Activated naive CD8-positive, alpha-beta T cell treated with anti-CD3 and anti-CD28 coated beads, Interleukin-2, amount 10 ng/mL, durations not matched to agents 7 days and 5 days (primary cell): ENCODE results near the gene PRKG1. TPM values are rescaled to one million over a fixed set of nuclear protein-coding genes. Genes with fewer than 3 reads are reported as not detected.

Experiments used
- ATAC-seq: fragments of 150-1000 bp; cut with Tn5 transposase; one replicate; pipeline ENCODE4 v1.10.0; 2021; ENCODE audit warnings: low read depth, moderate library complexity
- POLR2A ChIA-PET: fragments of 350-600 bp; sonication (Branson Sonifier 250); formaldehyde crosslinking; loops from one replicate; lab custom pipeline; 2021; ENCODE audit warnings: antibody characterized with exemption; lab: Charles Lee
- DNase-seq: peaks from one replicate; pipeline ENCODE4 v3.0.0; 2021
- H3K27ac Mint-ChIP-seq: one replicate; pipeline ENCODE4 v1.8.0; 2022; ENCODE audit warnings: mild to moderate bottlenecking, mixed read lengths
- H3K27me3 Mint-ChIP-seq: one replicate; pipeline ENCODE4 v1.8.0; 2022; ENCODE audit warnings: mild to moderate bottlenecking, moderate library complexity, mixed read lengths
- H3K36me3 Mint-ChIP-seq: one replicate; pipeline ENCODE4 v1.8.0; 2021; ENCODE audit warnings: mild to moderate bottlenecking, mixed read lengths
- H3K4me1 Mint-ChIP-seq: one replicate; pipeline ENCODE4 v1.8.0; 2021; ENCODE audit warnings: mixed read lengths
- H3K4me3 Mint-ChIP-seq: one replicate; pipeline ENCODE4 v1.8.0; 2022; ENCODE audit warnings: mild to moderate bottlenecking, moderate library complexity, mixed read lengths
- H3K9me3 Mint-ChIP-seq: one replicate; pipeline ENCODE4 v1.8.0; 2021; ENCODE audit warnings: mixed read lengths
- total RNA-seq, 2 experiments: library from RNA; stranded (reverse); gene quantifications; one replicate each; pipeline ENCODE4 v1.2.3, GENCODE V29; 2021

Gene PRKG1
- total RNA-seq, 2 experiments from 2014 or later = not detected

DNA sequence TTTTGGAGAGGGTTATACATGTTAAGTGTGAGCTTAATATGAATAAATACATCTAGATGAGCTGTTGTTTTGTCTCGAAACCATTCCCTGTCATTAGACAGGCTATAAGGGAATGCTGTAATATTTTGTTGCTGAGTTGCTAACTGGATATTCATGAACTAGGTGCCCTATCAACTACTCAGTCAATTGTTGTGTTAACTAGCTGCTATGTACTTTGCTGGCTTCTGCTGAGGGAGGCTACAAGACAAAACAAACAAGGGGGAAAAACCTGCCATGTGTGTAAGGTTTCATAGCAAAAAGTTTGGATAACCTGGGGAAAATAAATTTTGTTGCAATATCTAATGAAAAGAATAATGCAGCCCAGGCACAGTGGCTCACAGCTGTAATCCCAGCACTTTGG, 514.7 kb downstream of the PRKG1 start:
- Mint-ChIP-seq H3K4me3 (no peak overlapping the region), H3K27ac (no peak overlapping the region), H3K4me1 (no peaks in the 10 kb centered on the region), H3K27me3 (no peaks in the 10 kb centered on the region), H3K36me3 (no peaks in the 10 kb centered on the region), H3K9me3 (no peaks in the 10 kb centered on the region)
- POLR2A ChIA-PET = no interaction called here
- no peak for DNase-seq
- no peak for ATAC-seq

DNA sequence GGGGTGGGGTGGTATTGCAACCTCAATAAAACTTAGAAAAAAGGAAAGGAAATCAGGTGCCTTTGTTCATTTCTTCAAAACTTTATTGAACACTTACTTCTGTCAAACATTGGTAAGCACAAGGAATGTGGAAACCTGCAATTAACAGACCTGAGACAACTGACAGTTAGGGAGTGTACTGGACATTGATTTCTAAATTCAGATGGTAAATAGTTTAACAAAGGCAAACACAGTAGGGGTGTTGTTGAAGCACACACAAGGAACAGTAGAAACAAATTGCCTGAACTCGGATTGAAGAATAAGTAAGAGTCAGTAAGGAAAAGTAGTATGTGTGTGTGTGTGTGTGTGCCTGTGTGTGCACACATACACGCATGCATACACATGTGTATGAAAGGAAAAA, 516.5 kb downstream of the PRKG1 start:
- ATAC-seq (no peak), DNase-seq (no peak)
- Mint-ChIP-seq H3K4me3 (no peak overlapping the region), H3K4me1 (no peaks in the 10 kb centered on the region), H3K27ac (no peak overlapping the region), H3K36me3 (no peaks in the 10 kb centered on the region), H3K9me3 (no peaks in the 10 kb centered on the region), H3K27me3 (no peaks in the 10 kb centered on the region)
- POLR2A ChIA-PET = no interaction called here

DNA sequence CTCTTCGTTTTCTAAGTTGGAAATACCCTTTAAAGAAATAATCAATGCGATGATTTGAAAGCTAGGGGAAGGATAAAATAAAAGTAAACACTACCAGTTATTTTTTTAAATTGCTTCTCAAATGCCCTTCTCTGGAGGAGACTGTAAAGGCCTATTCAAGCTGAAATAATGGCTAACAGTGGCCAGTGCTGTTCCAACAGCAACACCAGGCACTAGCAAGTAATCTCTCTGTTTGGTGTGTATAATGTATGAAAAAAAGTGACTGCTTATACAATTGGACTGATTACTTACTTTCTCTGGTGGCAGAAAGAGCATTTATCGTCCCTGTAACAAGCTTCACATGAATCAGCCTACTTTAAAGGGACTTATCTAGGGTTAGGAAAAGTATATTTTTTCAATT, 522.4 kb downstream of the PRKG1 start:
- no peaks in the 10 kb centered on the region for H3K4me1 Mint-ChIP-seq
- H3K36me3 Mint-ChIP-seq = no peaks in the 10 kb centered on the region
- no peaks in the 10 kb centered on the region for H3K27me3 Mint-ChIP-seq
- DNase-seq = no peak
- POLR2A ChIA-PET = no interaction called here
- H3K9me3 Mint-ChIP-seq = no peaks in the 10 kb centered on the region
- no peak overlapping the region for H3K4me3 Mint-ChIP-seq
- H3K27ac Mint-ChIP-seq = no peak overlapping the region
- ATAC-seq = no peak

DNA sequence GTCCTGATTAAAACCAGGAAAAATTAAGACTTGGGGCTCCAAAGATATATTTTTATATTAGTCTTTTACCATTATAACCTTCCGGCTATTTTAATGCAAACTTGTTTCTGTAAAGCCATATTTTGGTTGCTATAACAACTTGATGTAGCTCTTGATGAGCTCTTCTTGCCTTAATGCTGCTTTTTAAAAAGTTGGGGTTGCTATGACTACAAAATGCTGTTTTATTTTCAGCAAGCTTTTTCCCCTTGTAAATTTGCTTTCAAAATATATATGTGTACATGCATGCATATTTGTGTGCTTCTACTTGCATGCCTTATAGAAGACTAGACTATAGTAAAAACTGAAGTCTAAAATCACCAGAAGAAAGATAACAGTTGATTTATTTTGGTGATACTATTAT, 525.4 kb downstream of the PRKG1 start:
- no peak overlapping the region for H3K4me3 Mint-ChIP-seq
- H3K9me3 Mint-ChIP-seq = no peaks in the 10 kb centered on the region
- H3K27ac Mint-ChIP-seq = no peak overlapping the region
- no peaks in the 10 kb centered on the region for H3K36me3 Mint-ChIP-seq
- H3K4me1 Mint-ChIP-seq = no peaks in the 10 kb centered on the region
- no peaks in the 10 kb centered on the region for H3K27me3 Mint-ChIP-seq
- ATAC-seq (no peak), DNase-seq (no peak)
- POLR2A ChIA-PET = no interaction called here

DNA sequence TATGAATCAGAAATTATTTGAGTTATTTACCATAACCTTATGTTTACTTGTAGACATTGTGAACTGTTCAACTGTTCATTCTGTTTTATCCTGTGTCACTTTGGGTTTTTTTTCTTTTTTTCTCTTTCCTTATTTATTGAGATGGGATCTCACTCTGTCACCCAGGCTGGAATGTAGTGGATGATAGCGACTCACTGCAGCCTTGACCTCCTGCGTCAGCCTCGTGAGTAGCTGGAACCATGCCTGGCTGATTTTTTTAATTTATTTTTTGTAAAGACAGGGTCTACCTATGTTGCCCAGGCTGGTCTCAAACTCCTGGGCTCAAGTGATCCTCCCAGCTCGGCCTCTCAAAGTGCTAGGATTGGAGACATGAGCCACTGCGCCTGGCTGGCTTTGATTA, 528.0 kb downstream of the PRKG1 start:
- H3K4me3 Mint-ChIP-seq = no peak overlapping the region
- no peak overlapping the region for H3K27ac Mint-ChIP-seq
- no peaks in the 10 kb centered on the region for H3K36me3 Mint-ChIP-seq
- ATAC-seq (no peak), DNase-seq (no peak)
- no peaks in the 10 kb centered on the region for H3K4me1 Mint-ChIP-seq
- no peaks in the 10 kb centered on the region for H3K27me3 Mint-ChIP-seq
- POLR2A ChIA-PET = no interaction called here
- no peaks in the 10 kb centered on the region for H3K9me3 Mint-ChIP-seq

DNA sequence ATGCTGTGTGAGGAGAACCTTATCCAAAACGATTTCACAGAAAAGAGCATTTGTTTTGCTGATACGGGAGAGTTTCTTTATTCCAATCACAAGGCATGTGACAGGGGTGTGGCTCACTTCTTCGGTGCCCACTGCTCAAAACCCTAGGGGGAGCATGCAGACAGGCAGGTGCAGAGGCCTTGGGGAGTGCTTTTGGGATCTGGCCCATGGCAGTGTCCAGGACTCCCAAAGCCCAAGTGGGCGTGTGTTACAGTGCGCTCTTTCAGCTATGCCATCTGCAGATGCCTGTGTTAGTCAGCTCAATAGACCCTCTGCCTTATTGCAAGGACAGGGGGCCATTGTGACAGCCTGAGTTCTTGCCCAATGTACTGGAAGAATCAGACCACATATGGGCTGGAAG, 530.3 kb downstream of the PRKG1 start:
- H3K27ac Mint-ChIP-seq = no peak overlapping the region
- no peaks in the 10 kb centered on the region for H3K36me3 Mint-ChIP-seq
- H3K9me3 Mint-ChIP-seq = no peaks in the 10 kb centered on the region
- ATAC-seq = no peak
- POLR2A ChIA-PET = no interaction called here
- DNase-seq = no peak
- no peaks in the 10 kb centered on the region for H3K4me1 Mint-ChIP-seq
- H3K27me3 Mint-ChIP-seq = no peaks in the 10 kb centered on the region
- H3K4me3 Mint-ChIP-seq = no peak overlapping the region

DNA sequence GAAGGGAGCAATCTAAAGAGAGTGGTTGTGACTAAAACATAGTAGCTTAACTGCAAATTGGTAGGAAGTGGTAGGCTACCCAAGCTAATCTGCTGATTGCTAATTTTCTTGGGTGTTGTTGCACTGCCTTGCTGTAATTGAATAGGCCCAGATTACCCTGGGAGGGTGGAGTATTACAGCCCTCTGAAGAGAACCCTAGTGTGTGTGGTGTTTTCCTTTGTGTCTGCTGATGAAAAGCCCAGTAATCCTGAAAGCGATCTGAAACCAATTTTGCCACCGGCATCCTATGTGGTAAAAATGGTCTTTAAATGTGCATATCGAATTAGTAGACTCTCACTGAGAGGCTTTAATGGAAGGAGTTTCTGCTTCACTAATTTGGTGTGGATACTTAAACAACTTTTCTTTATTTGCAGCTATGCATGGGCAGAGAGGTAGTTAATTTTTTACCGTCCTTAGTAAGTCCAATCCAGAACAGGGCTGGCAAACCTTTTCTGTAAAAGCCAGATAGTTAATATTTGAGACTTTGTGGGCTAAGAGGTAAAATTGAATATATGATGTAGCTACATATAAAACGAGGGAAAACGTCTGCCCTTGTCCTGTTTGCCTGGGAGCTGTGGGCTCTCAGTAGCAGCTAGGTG, 532.7 kb downstream of the PRKG1 start:
- no peak for ATAC-seq
- no peak for DNase-seq
- Mint-ChIP-seq H3K9me3 (no peaks in the 10 kb centered on the region), H3K36me3 (no peaks in the 10 kb centered on the region), H3K4me1 (no peaks in the 10 kb centered on the region), H3K27ac (no peak overlapping the region), H3K4me3 (no peak overlapping the region), H3K27me3 (no peaks in the 10 kb centered on the region)
- POLR2A ChIA-PET = no interaction called here

DNA sequence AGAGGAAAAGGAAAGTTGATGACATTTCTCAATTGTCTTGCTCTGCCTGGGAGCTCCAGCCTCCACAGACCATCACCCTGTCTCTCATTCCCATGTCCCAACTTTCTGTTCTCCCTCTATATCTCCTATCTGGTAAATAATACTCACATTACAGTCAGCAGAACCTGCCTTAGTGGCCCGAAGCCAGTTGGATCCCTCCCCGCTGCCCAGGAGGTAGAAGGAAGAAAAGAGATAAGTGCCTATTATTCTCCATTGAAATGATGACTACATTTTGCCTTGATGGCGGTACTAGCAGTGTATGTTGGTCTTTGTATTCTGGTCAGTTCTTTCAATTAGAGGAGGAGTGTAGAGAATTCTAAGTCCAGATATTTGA, 533.2 kb downstream of the PRKG1 start:
- Mint-ChIP-seq H3K36me3 (no peaks in the 10 kb centered on the region), H3K27me3 (no peaks in the 10 kb centered on the region), H3K4me1 (no peaks in the 10 kb centered on the region), H3K9me3 (no peaks in the 10 kb centered on the region), H3K27ac (no peak overlapping the region), H3K4me3 (no peak overlapping the region)
- DNase-seq (no peak), ATAC-seq (no peak)
- POLR2A ChIA-PET = no interaction called here

DNA sequence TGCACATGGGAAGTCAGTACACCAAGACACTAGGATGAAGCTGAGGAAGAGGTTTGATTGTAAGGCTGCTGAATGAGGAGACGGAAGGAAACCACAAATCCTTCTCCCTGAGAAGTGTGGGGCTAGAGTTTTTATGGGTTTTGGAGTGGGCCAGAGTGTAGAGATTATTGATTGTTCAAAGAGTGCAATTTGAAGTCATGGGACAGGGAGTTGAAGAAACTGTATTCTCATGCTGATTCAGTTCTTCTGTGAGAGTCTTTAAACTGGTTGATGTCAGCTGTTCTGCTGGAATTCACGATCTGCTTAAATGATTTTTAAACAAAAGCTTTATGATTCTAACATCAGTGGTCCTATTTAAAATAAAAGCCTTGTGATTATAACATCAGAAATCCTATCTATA, 533.9 kb downstream of the PRKG1 start:
- POLR2A ChIA-PET = no interaction called here
- Mint-ChIP-seq H3K9me3 (no peaks in the 10 kb centered on the region), H3K4me1 (no peaks in the 10 kb centered on the region), H3K27ac (no peak overlapping the region), H3K27me3 (peaks cover 3% of the 10 kb centered on the region), H3K36me3 (no peaks in the 10 kb centered on the region), H3K4me3 (no peak overlapping the region)
- ATAC-seq = no peak
- DNase-seq = no peak

DNA sequence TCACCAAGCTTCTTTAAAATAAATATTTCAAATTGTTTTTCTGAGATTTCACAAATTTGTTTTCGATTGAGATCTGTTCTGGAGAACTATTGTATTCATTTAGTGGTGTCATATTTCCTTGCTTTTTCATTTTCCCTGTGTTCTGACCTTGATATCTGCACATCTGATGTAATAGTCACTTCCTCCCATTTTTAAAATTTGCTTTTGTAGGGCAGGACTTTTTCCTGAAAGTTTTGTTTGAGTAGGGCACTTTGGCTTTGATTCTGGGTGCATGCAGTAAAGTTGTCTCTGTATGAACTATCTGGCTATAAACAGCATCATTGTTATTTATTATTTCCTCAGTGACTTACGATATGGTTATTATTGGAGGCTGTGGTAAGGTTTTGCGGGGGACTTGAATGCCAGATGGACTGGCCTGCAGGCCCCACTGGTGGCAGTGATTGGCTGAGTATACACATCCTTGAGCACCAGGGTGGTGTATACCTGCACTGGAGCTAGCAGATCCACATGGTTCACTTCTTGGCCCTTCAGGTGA, 541.5 kb downstream of the PRKG1 start:
- ATAC-seq = no peak
- Mint-ChIP-seq H3K36me3 (no peaks in the 10 kb centered on the region), H3K27ac (no peak overlapping the region), H3K27me3 (peaks cover 3% of the 10 kb centered on the region), H3K4me1 (no peaks in the 10 kb centered on the region), H3K9me3 (no peaks in the 10 kb centered on the region), H3K4me3 (no peak overlapping the region)
- no peak for DNase-seq
- POLR2A ChIA-PET = no interaction called here

DNA sequence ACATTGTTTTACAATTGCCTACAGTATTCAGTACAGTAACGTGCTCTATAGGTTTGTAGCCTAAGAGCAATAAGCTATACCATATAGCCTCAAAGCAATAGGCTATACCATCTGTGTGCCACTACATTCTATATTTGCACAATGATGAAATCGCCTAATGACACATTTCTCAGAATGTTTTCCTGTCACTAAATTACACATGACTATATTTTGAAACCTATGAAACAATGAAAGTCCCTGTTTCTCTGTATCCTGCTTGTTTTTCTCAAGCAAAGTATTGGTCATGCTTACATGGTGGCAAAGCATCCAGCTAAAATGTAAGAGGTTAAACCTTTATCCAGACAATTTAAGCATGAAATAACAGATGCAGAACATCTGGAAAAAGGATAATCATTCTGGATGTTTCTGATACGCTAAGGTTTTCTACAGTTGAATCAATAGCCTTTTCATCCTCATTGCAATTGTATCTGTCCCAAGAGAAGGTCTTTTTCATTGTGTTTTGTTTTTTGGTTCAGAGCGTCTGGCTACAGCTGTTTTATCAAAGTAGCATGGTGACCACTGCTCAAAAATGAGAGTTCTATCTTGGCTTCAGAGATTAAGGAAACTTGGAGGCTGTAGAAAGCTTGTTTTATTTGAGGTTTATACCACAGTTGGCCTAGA, 543.4 kb downstream of the PRKG1 start:
- H3K9me3 Mint-ChIP-seq = no peaks in the 10 kb centered on the region
- H3K4me1 Mint-ChIP-seq = no peaks in the 10 kb centered on the region
- H3K27me3 Mint-ChIP-seq = peaks cover 3% of the 10 kb centered on the region
- no peak overlapping the region for H3K27ac Mint-ChIP-seq
- DNase-seq = no peak
- POLR2A ChIA-PET = no interaction called here
- H3K4me3 Mint-ChIP-seq = no peak overlapping the region
- H3K36me3 Mint-ChIP-seq = no peaks in the 10 kb centered on the region
- no peak for ATAC-seq

DNA sequence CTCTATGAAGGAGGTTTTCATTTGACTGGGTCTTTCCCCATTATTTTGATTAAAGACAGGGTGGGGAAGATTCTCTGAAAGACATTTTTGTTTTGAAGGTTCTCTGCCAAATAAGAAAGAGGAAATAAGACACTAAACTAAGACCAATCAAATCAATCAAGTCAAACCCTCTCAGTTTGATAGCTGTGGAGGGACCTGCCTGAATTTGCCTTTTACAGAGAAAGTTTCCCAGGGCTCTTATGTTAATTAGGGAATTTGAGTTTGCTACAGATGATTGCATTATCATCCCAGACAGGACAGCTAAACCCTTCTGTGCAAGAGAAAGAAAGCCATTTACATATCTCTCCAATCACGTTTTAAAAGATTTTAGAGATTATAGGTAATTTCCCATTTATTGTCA, 545.1 kb downstream of the PRKG1 start:
- no peaks in the 10 kb centered on the region for H3K27me3 Mint-ChIP-seq
- H3K4me1 Mint-ChIP-seq = no peaks in the 10 kb centered on the region
- POLR2A ChIA-PET = no interaction called here
- no peak for ATAC-seq
- DNase-seq = no peak
- no peaks in the 10 kb centered on the region for H3K36me3 Mint-ChIP-seq
- H3K9me3 Mint-ChIP-seq = no peaks in the 10 kb centered on the region
- H3K4me3 Mint-ChIP-seq = no peak overlapping the region
- no peak overlapping the region for H3K27ac Mint-ChIP-seq

DNA sequence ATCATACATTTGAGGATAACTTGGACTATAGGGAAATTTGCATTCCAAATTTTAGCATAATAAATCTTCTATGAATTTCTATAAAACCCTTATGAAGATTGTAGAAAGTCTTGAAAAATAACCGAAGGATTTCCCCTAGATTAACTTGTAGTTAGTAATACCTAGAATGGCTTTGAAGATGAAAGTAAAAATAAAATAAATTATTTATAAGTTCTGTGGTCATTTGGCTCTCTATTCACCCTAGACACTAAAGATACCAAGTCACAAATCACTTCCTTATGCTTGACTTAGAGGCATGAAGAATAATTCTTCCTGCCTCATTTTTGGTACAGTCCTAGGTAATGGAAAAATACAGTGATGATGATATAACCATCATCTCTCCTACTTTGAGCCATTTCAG, 545.8 kb downstream of the PRKG1 start:
- Mint-ChIP-seq H3K27ac (no peak overlapping the region), H3K4me1 (no peaks in the 10 kb centered on the region), H3K9me3 (peaks cover 1% of the 10 kb centered on the region), H3K27me3 (no peaks in the 10 kb centered on the region), H3K4me3 (no peak overlapping the region), H3K36me3 (no peaks in the 10 kb centered on the region)
- DNase-seq = no peak
- no peak for ATAC-seq
- POLR2A ChIA-PET = no interaction called here

DNA sequence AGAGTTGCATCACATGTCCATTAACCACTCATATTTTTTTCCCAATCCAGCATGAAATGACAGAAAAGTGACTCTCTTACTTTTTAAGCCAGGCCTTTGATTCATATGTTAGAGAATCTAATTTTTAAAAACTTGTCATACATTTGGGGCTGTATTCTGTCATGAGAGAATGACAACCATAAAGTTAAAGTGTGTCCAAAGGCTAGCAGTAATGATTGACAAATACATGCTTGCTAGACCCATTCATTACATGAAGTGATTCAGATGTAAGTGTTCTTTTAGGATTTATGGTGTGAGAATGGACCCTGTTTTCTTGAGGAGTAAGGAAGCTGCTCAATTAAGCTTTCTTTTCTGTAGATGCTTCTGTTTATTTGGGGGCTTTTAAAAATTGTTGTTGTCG, 549.7 kb downstream of the PRKG1 start:
- no peak for ATAC-seq
- H3K36me3 Mint-ChIP-seq = no peaks in the 10 kb centered on the region
- H3K27me3 Mint-ChIP-seq = no peaks in the 10 kb centered on the region
- H3K4me1 Mint-ChIP-seq = no peaks in the 10 kb centered on the region
- DNase-seq = no peak
- peaks cover 1% of the 10 kb centered on the region for H3K9me3 Mint-ChIP-seq
- POLR2A ChIA-PET = no interaction called here
- H3K27ac Mint-ChIP-seq = no peak overlapping the region
- H3K4me3 Mint-ChIP-seq = no peak overlapping the region
